Subcutaneous preadipocyte (primary cell): ENCODE data around the gene CGB1. TPM values are rescaled to one million over a fixed set of nuclear protein-coding genes. Genes with fewer than 3 reads are reported as not detected.

ENCODE experiments used
- small RNA-seq: library from RNA; depleted of rRNA; stranded (forward); fragments of <200 nt; gene quantifications from one replicate; pipeline ENCODE3, GENCODE V24; 2012
- total RNA-seq: library from RNA; depleted of rRNA; stranded (reverse); fragments of >200 nt; gene quantifications from 2 replicates; pipeline ENCODE4 v1.2.3, GENCODE V29; 2012

The CGB1 gene
- total RNA-seq: not detected in 2 replicates

DNA sequence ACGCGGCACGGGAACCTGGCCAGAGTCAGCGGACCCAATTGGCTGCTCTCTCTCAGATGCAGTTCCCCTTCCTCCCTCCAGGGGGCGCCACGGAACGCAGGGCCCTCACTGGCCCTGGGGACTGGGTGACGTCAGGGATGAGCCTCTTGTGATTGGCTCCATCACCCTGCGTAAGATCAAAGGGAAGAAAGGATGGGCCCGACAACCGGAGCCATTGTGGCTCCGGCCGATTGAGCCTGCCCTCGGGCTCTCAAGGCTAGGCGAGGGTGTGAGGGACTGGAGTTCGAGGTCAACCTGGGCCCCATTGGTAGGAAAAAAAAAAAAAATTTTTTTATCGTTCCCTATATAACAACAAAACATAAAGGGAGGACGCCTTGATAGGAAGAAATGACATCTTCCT lies at the start of gene CGB1:
TSS of gene CGB1 (minus strand) at position 81 of the 400 bp plus-strand sequence. CDS start 184 bp downstream, outside the sequence.

DNA sequence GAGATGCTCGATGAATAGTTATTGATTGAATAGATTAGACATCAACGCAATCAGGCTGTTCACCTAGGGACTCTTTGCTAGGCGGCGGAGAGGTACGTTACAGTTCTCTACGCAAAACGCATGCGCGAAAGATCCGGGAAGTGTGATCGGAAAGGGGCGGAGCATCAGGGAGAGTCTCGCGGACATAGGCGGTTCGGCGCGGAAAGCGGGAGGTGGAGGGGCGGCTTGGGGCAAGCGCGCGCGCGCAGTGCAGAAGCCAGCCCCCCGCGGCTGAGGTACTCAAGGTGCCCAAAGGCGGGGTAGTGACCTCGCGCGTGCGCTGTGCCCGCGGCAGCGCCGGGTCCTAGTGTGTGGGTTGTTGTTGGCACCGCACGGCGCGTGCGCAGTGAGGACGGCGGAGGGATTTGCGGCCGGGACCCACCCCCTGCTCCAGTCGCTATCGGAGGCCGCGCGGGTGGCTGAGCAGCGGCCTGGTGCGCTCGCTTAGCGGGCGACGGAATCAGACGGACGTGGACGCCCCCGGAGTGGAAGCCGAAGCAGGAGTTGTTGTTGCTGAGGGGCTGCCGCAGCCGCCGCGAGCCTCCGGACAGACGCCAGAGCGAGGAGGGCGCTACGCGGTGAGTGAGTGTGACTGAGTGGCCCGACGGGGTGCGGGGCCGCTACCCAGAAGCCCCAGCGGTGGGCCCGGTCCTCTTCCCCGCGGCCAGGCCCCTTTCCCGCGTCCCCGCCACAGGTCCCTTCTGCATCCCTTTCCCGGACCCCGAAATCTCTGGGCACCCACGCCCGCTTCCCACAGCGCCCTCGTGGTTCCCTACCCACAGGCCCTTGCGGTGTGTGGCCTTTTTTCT lies 48.5 kb upstream of the CGB1 start, which contains the start of gene SNRNP70:
TSS of gene SNRNP70 (plus strand) at position 432 of the 848 bp plus-strand sequence. CDS start 964 bp downstream, outside the sequence.

DNA sequence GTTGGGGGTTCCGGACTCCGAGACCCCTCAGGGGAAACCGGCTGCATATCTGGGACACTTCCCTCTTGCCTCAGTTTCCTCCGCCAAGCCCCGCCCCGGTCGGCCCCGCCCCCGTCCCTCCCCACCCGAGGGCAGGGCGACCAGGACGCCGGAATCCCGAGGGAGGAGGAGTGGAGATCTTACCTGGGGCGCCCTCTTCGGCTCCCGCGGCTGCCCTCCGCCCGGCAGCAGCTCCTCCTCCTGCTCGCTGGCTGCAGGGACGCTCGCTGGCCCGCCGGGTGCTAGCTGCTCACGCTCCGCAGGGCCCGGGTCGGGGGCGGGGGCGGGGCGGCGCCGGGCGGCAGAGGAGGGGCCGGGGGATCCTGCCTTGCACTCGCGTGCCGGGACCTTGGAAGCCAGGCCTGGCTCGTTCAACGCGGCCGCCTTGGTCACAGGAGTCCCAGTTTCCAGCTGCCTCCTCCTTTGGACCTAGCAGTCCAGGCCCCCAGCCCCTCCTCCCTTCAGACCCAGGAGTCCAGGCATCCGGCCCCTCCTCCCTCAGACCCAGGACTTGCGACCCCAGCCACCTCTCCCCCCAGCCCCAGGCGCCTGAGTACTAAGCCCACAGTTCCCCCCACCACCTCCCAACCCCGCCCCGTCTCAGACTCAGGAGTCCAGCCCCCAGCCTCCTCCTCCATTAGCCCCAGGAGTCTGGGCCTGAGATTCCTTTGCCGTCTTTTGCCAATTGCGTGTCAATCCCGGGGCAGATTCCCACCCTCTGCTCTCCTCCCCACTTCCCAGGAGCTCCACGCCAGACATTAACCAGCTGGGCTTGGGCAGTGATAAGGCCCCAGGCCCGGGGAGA lies 28.3 kb upstream of the CGB1 start, which contains the start of gene NTF4:
TSS of gene NTF4 (minus strand) at position 51 of the 844 bp plus-strand sequence. CDS start 2,821 bp downstream, outside the sequence.

DNA sequence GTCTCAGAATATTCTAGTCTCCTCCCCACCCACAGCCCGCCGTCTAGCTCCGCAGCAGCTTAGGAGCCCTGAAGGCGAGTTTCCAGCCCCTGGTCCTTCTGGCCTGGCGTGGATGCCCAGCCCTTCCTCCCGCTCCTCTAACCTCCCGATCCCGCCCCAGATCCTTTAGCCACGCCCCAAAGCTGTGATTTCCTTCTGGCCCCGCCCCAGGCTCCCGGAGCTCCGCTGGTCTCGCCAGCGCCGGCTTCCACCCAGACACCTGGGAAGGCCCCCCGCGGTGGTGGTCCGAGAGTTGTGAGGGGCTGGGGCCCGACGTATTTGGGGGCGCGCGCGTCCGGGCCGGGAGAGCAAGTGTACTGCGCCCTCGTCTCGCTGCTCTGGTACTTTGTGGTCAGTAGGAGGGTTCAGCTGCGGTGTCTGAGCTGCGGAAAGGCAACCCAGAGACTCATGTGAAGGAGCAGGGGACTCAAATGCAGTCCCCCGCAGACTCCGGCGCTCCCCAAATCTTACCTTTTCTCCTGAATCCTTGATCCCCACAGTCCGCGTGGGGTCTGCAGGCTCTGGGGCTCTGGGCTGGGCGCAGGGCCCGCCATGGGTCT lies 21.0 kb upstream of the CGB1 start, which contains the start of gene CGB7:
TSS of gene CGB7 (minus strand) at position 114 of the 599 bp plus-strand sequence. CDS start 2,374 bp downstream, outside the sequence.

DNA sequence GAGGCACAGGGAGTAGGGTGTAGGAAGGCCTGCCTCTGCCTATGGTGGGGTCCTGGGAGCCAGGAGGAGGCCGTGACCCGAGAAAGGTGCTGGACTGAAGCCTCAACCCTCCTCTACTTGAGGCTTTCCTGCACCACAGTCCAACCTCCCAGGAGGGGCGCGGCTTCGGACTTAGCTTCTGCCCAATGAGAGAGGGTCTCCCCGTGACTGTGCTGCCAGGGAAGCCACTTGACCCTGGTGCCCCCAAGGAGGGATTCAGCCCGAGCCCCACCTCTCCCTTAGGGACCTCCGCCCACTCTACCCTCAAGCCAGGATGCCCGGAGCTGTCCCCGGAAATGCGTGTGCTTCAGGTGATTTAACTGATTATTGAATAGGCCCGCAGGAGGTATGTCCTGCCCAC lies 12.3 kb upstream of the CGB1 start, which contains the start of gene CGB8:
TSS of gene CGB8 (minus strand) at position 101 of the 400 bp plus-strand sequence. CDS start 372 bp downstream, outside the sequence.

DNA sequence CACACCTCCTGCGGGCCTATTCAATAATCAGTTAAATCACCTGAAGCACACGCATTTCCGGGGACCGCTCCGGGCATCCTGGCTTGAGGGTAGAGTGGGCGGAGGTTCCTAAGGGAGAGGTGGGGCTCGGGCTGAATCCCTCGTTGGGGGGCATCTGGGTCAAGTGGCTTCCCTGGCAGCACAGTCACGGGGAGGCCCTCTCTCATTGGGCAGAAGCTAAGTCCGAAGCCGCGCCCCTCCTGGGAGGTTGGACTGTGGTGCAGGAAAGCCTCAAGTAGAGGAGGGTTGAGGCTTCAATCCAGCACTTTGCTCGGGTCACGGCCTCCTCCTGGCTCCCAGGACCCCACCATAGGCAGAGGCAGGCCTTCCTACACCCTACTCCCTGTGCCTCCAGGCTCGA lies 6.9 kb upstream of the CGB1 start, which contains the start of gene CGB5:
TSS of gene CGB5 (plus strand) at position 301 of the 400 bp plus-strand sequence. CDS start 362 bp downstream, outside the sequence.

DNA sequence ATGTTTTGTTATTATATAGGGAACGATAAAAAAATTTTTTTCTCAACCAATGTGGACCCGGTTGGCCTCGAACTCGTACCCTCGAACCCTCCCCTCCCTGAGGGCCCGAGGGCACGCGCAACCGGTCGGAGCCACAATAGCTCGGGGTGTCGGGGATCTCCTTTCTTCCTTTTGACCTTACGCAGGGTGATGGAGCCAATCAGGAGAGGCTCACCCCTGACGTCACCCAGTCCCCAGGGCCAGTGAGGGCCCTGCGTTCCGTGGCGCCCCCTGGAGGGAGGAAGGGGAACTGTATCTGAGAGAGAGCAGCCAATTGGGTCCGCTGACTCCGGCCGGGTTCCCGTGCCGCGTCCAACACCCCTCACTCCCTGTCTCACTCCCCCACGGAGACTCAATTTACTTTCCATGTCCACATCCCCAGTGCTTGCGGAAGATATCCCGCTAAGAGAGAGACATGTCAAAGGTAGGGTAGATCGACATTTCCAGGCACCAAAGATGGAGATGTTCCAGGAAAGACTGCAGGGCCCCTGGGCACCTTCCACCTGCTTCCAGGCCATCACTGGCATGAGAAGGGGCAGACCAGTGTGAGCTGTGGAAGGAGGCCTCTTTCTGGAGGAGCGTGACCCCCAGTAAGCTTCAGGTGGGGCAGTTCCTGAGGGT lies 4.9 kb downstream of the CGB1 start, which contains the start of gene CGB2:
TSS of gene CGB2 (plus strand) at position 249 of the 660 bp plus-strand sequence. CDS start at position 455, 206 bp downstream.

DNA sequence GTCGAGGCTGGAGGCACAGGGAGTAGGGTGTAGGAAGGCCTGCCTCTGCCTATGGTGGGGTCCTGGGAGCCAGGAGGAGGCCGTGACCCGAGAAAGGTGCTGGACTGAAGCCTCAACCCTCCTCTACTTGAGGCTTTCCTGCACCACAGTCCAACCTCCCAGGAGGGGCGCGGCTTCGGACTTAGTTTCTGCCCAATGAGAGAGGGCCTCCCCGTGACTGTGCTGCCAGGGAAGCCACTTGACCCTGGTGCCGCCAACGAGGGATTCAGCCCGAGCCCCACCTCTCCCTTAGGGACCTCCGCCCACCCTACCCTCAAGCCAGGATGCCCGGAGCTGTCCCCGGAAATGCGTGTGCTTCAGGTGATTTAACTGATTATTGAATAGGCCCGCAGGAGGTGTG lies 12.5 kb downstream of the CGB1 start, which contains the start of gene CGB3:
TSS of gene CGB3 (minus strand) at position 101 of the 400 bp plus-strand sequence. CDS start 362 bp downstream, outside the sequence.

DNA sequence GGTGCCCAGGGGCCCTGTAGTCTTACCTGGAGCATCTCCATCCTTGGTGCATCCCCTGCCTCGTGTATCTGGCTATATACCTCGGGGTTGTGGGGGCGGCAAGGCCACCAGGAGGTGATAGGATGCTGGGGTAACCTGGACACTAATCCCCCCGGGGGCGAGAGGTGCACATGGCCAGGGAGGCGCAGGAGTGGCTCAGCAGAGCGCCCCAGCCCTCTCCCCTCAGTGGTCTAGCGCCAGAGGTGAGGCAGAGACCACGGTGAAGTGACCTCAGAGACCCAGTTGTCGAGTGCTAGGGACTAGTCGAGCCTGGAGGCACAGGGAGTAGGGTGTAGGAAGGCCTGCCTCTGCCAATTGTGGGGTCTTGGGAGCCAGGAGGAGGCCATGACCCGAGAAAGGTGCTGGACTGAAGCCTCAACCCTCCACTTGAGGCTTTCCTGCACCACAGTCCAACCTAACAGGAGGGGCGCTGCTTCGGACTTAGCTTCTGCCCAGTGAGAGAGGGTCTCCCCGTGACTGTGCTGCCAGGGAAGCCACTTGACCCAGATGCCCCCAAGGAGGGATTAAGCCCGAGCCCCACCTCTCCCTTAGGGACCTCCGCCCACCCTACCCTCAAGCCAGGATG lies 19.5 kb downstream of the CGB1 start, which contains the start of gene LHB:
TSS of gene LHB (minus strand) at position 51 of the 625 bp plus-strand sequence. CDS start at position 41, 10 bp downstream.

DNA sequence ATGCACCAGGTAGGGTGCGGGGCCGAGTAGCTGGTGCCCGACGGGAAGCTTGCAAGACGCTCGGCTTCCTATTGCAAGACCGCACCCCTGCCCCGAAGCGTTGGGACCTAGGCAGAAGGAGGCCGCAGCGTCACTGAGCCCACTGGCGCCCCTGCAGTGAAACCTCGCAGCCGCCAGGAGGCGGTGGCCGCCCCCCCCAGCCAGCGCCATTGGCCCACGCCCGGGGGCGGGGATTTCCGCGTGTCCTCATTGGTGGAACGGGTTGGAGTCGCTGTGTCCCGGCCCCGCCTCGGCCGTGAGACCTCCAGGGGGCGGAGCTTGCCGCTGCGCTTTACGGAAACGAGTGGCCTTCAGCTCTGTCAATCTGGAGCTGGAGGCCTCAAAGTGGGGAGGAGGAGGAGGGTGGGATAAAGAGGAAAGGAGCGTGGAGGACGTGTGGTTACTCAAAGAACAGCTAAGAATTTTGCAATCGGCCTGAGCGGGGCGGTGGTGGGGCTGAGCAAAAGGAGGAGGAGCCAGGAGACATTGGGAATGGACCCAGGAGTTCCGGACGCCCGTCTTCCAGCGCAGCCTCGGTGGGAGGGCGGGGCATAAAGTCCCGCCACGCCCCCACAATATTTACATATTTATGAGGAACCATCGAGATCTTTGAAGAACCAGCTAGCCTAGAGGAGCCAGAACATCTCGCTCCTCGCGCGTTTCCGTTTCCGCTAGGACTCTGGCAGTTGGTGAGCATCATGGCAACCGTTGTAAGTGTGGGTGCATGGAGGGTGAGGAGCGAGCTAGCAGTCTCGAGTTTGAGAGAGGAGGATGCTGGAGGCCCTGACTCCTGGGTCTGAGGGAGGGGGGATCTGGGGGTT lies 43.3 kb downstream of the CGB1 start, which contains the start of the genes GYS1 and RUVBL2:
TSS of gene GYS1 (minus strand) at position 135 of the 860 bp plus-strand sequence. CDS start 197 bp downstream, outside the sequence.
TSS of gene RUVBL2 (plus strand) at position 713 of the 860 bp plus-strand sequence. CDS start at position 738, 25 bp downstream.

Small RNAs within 50 kb of the gene (small RNA-seq; reads per million reads assigned to genes)
- gene MIR6798: not detected
- gene RN7SL708P: not detected

Other genes starting within 250 kb of the CGB1 start
- 43.7 and 44.2 TPM in 2 replicates for gene BCAT2, start 225.9 kb downstream of the CGB1 start, total RNA-seq
- 1.1 and 1.4 TPM in 2 replicates for gene HSD17B14, start 200.4 kb downstream of the CGB1 start, total RNA-seq
- 16.4 and 21.3 TPM in 2 replicates for gene PLEKHA4, start 168.3 kb downstream of the CGB1 start, total RNA-seq
- 41.5 and 55.9 TPM in 2 replicates for gene PPP1R15A, start 164.5 kb downstream of the CGB1 start, total RNA-seq
- 0.37 TPM in 1 of 2 replicates, not detected in the other for gene TULP2, start 138.2 kb downstream of the CGB1 start, total RNA-seq
- 134 and 211 TPM in 2 replicates for gene NUCB1, start 136.6 kb downstream of the CGB1 start, total RNA-seq
- not detected in 2 replicates for gene DHDH, start 103.2 kb downstream of the CGB1 start, total RNA-seq
- gene BAX, start 82.0 kb downstream of the CGB1 start, total RNA-seq: 47.0 and 70.8 TPM in 2 replicates
- gene FTL, start 71.6 kb downstream of the CGB1 start, total RNA-seq: 2,886 and 3,269 TPM in 2 replicates
- gene GYS1, start 43.6 kb downstream of the CGB1 start, total RNA-seq: 55.1 and 57.0 TPM in 2 replicates
- 301 and 328 TPM in 2 replicates for gene RUVBL2, start 43.0 kb downstream of the CGB1 start, total RNA-seq
- not detected in 2 replicates for gene LHB, start 19.8 kb downstream of the CGB1 start, total RNA-seq
- not detected in 2 replicates for gene CGB3, start 12.6 kb downstream of the CGB1 start, total RNA-seq
- gene CGB2, start 5.0 kb downstream of the CGB1 start, total RNA-seq: not detected in 2 replicates
- not detected in 2 replicates for gene CGB5, start 7.0 kb upstream of the CGB1 start, total RNA-seq
- gene CGB8, start 12.2 kb upstream of the CGB1 start, total RNA-seq: not detected in 2 replicates
- 0.20 TPM in 1 of 2 replicates, not detected in the other for gene CGB7, start 20.9 kb upstream of the CGB1 start, total RNA-seq
- not detected in 2 replicates for gene NTF4, start 27.9 kb upstream of the CGB1 start, total RNA-seq
- gene KCNA7, start 35.8 kb upstream of the CGB1 start, total RNA-seq: not detected in 2 replicates
- 140 and 162 TPM in 2 replicates for gene SNRNP70, start 48.6 kb upstream of the CGB1 start, total RNA-seq
- gene LIN7B, start 77.5 kb upstream of the CGB1 start, total RNA-seq: 1.8 and 2.7 TPM in 2 replicates
- 0.37 and 0.78 TPM in 2 replicates for gene C19orf73, start 82.2 kb upstream of the CGB1 start, total RNA-seq
- 0.78 and 1.8 TPM in 2 replicates for gene PPFIA3, start 82.6 kb upstream of the CGB1 start, total RNA-seq
- gene HRC, start 118.5 kb upstream of the CGB1 start, total RNA-seq: not detected in 2 replicates
- gene TRPM4, start 120.9 kb upstream of the CGB1 start, total RNA-seq: 14.1 and 14.3 TPM in 2 replicates